CD4-positive, alpha-beta T cell (primary cell): ENCODE results near the gene SIAH1. TPM values are rescaled to one million over a fixed set of nuclear protein-coding genes. Genes with fewer than 3 reads are reported as not detected.
A peak's percentile ranks its signal among the peaks of the same experiment; 100 is the strongest.

ENCODE experiments used
- ATAC-seq: fragments of 200-7000 bp; cut with Tn5 transposase; one replicate; pipeline ENCODE4 v1.10.0; 2022; ENCODE audit warnings: mild to moderate bottlenecking; ENCODE audit not compliant: poor library complexity
- CTCF ChIA-PET: fragments of 350-600 bp; sonication (Branson Sonifier 250); formaldehyde crosslinking; loops from one replicate; lab custom pipeline; 2021; ENCODE audit warnings: antibody characterized with exemption, inconsistent platforms; lab: Charles Lee
- POLR2A ChIA-PET: fragments of 350-600 bp; sonication (Branson Sonifier 250); formaldehyde crosslinking; loops from one replicate; lab custom pipeline; 2021; ENCODE audit warnings: antibody characterized with exemption, inconsistent platforms; lab: Charles Lee
- DNase-seq, 14 experiments: peaks; one replicate each; pipeline ENCODE4 v3.0.0-alpha.2; 2013 to 2020; ENCODE audit warnings: mixed read lengths in 2 of 14
- H3K27ac ChIP-seq, 2 donors: one replicate each; pipeline versions ENCODE4 v1.5.1 to v1.7.0; 2013; ENCODE audit warnings: low read length in 2 of 2, low read depth in 1 of 2, mild to moderate bottlenecking in 1 of 2
- H3K27me3 ChIP-seq, 2 experiments: 1 replicate in 1 of 2; 2 replicates in 1 of 2; pipeline versions ENCODE4 v1.6.1 to v1.7.0; 2013; ENCODE audit warnings: low read length in 2 of 2, control low read depth in 1 of 2, mild to moderate bottlenecking in 1 of 2, moderate library complexity in 1 of 2; ENCODE audit not compliant: insufficient read depth in 2 of 2, control insufficient read depth in 1 of 2
- H3K36me3 ChIP-seq: one replicate; pipeline ENCODE4 v1.6.1; 2013; ENCODE audit warnings: low read length, control low read depth; ENCODE audit not compliant: insufficient read depth
- H3K4me1 ChIP-seq: one replicate; pipeline ENCODE4 v1.6.1; 2013; ENCODE audit warnings: low read length, control low read depth; ENCODE audit not compliant: insufficient read depth
- H3K4me3 ChIP-seq: one replicate; pipeline ENCODE4 v1.5.1; 2013; ENCODE audit warnings: mild to moderate bottlenecking, low read length, moderate library complexity
- H3K9me3 ChIP-seq, 2 experiments: 1 replicate in 1 of 2; 2 replicates in 1 of 2; pipeline versions ENCODE4 v1.6.1 to v1.7.0; 2013; ENCODE audit warnings: low read length in 2 of 2, mild to moderate bottlenecking in 2 of 2, control low read depth in 1 of 2, moderate library complexity in 1 of 2; ENCODE audit not compliant: control insufficient read depth in 1 of 2, insufficient read depth in 1 of 2
- H3K27ac Mint-ChIP-seq: one replicate; pipeline ENCODE4 v1.8.0; 2020; ENCODE audit warnings: mixed read lengths
- H3K27me3 Mint-ChIP-seq: one replicate; pipeline ENCODE4 v1.8.0; 2021; ENCODE audit warnings: mixed read lengths
- H3K36me3 Mint-ChIP-seq: one replicate; pipeline ENCODE4 v1.8.0; 2021; ENCODE audit warnings: low read depth, mixed read lengths
- H3K4me1 Mint-ChIP-seq: one replicate; pipeline ENCODE4 v1.8.0; 2021; ENCODE audit warnings: low read depth, mixed read lengths
- H3K4me3 Mint-ChIP-seq: one replicate; pipeline ENCODE4 v1.8.0; 2020; ENCODE audit warnings: mild to moderate bottlenecking, mixed read lengths
- H3K9me3 Mint-ChIP-seq: one replicate; pipeline ENCODE4 v1.8.0; 2020; ENCODE audit warnings: mixed read lengths
- CTCF ChIP-seq: fragments of 200-600 bp; IDR thresholded peaks from one replicate; pipeline ENCODE4 v1.8.0; 2022; ENCODE audit warnings: antibody characterized with exemption, mild to moderate bottlenecking
- intact Hi-C, 2 experiments: fragments of 100-400 bp; cut with DNase I in 1 of 2; cut with micrococcal nuclease in 1 of 2; formaldehyde crosslinking; loops; one replicate each; pipeline versions ENCODE4 v1.15.1 to v1.9.0; 2023 to 2025; cut with DNase I, micrococcal nuclease
- total RNA-seq, 174 experiments: library from RNA in 2 of 174; stranded (reverse) in 2 of 174; gene quantifications; one replicate each; pipeline ENCODE4 v1.2.3 and lab custom pipeline; 2021 to 2026

Gene SIAH1
- total RNA-seq, 2 experiments from 2014 or later = 40.9 to 43.0 TPM

DNA sequence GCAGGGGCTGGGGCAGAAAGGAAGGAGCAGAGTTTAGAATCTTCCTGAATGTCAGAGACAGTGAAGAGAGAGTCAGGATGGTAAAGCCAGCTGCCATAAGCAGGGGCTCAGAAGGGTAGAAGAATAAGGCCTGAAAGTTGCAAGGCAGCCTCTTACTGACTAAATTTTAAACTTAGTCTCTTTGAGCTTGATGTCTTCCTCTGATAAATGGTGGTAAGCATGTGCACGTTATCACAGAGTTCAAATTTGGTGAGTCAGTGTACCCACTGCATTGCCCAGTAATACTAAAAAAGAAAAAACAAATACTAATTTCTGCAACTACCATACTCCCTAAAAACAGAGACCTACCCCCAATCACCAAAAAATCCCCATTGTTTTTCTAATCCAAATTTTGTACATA is 45.2 kb downstream of the SIAH1 start:
- Mint-ChIP-seq H3K27ac (peak overlapping the region; percentile 6), H3K27me3 (no peaks in the 10 kb centered on the region), H3K36me3 (peaks cover 94% of the 10 kb centered on the region), H3K4me1 (peaks cover 15% of the 10 kb centered on the region), H3K4me3 (no peak overlapping the region), H3K9me3 (no peaks in the 10 kb centered on the region)
- no peak for TF ChIP-seq CTCF
- Histone ChIP-seq H3K36me3 (peaks cover 59% of the 10 kb centered on the region), H3K9me3 (no peaks in the 10 kb centered on the region), H3K27me3 (no peaks in the 10 kb centered on the region), H3K4me1 (no peaks in the 10 kb centered on the region), H3K4me3 (no peak overlapping the region), H3K27ac (no peak overlapping the region)
- intact Hi-C loops = no loop called here
- no peak for DNase-seq
- POLR2A ChIA-PET = no interaction called here
- CTCF ChIA-PET = no interaction called here
- ATAC-seq = no peak

- POLR2A ChIA-PET = no interaction called here
- Histone ChIP-seq H3K4me3 (no peak overlapping the region), H3K27me3 (no peaks in the 10 kb centered on the region), H3K27ac (no peak overlapping the region), H3K9me3 (no peaks in the 10 kb centered on the region), H3K36me3 (peaks cover 50% of the 10 kb centered on the region), H3K4me1 (no peaks in the 10 kb centered on the region)
- no peak overlapping the region for H3K4me3 Mint-ChIP-seq
- intact Hi-C loops = no loop called here
- no peak for ATAC-seq
- no peaks in the 10 kb centered on the region for H3K9me3 Mint-ChIP-seq
- H3K27me3 Mint-ChIP-seq = no peaks in the 10 kb centered on the region
- H3K27ac Mint-ChIP-seq = no peak overlapping the region
- no peak for TF ChIP-seq CTCF
- CTCF ChIA-PET = no interaction called here
- peaks cover 85% of the 10 kb centered on the region for H3K36me3 Mint-ChIP-seq
- peaks cover 11% of the 10 kb centered on the region for H3K4me1 Mint-ChIP-seq
- DNase-seq = no peak
Observed at GRCh38 chr16:48335961-48336360, 49.3 kb downstream of the SIAH1 start.

DNA sequence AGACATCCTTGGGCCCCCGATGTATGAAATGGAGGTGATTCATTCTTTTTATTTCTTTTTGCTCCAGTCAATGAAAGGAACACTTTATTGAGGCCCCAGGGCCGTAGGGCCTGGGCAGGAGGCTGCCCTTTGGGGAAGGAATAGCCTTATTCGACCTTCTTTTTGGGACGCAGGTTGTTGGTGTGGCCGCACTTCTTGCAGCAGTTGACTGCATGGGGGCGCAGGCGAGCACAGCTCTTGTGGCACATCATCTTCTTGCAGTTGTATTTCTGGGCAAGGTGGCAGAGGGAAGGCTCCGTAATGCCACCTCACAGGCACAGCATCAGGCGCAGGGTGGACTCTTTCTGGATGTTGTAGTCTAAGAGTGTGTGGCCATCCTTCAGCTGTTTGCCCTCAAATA is 50.9 kb downstream of the SIAH1 start:
- Mint-ChIP-seq H3K4me3 (no peak overlapping the region), H3K4me1 (peaks cover 26% of the 10 kb centered on the region), H3K27me3 (no peaks in the 10 kb centered on the region), H3K27ac (no peak overlapping the region), H3K9me3 (no peaks in the 10 kb centered on the region), H3K36me3 (peaks cover 82% of the 10 kb centered on the region)
- Histone ChIP-seq H3K27me3 (no peaks in the 10 kb centered on the region), H3K4me3 (no peak overlapping the region), H3K27ac (no peak overlapping the region), H3K9me3 (no peaks in the 10 kb centered on the region), H3K36me3 (peaks cover 40% of the 10 kb centered on the region), H3K4me1 (no peaks in the 10 kb centered on the region)
- no peak for TF ChIP-seq CTCF
- CTCF ChIA-PET = interaction anchor here (0.8 kb wide), 1 partner anchor 20 kb away, joined by 6 read pairs; no protein-coding TSS in a partner anchor
- no peak for ATAC-seq
- intact Hi-C loops = no loop called here
- POLR2A ChIA-PET = interaction anchor here (1.6 kb wide), 1 partner anchor 15 kb away, joined by 6 read pairs; no protein-coding TSS in a partner anchor
- no peak for DNase-seq
